Gastroesophageal sphincter (tissue), 4 donors: Measurements from ENCODE around the gene MAB21L4. TPM values are rescaled to one million over a fixed set of nuclear protein-coding genes. Genes with fewer than 3 reads are reported as not detected.
"Not testable (repeated sequence)": the region's sequence is repeated elsewhere in the genome, so short reads cannot be mapped to it uniquely, and the experiment has no call there.

Experiments used
- ATAC-seq: fragments of 150-250 bp; one replicate; pipeline ENCODE4 v1.9.1; 2016; ENCODE audit warnings: mild to moderate bottlenecking, moderate library complexity
- H3K27ac ChIP-seq, 4 donors: fragments of 200-600 bp; sonication (generic) in 3 of 4; 1 replicate in 3 of 4; 2 replicates in 1 of 4; pipeline ENCODE4 v1.5.1; 2016 to 2019
- H3K27me3 ChIP-seq: fragments of 200-600 bp; sonication (generic); one replicate; pipeline ENCODE4 v1.5.1; 2019
- H3K36me3 ChIP-seq, 2 donors: fragments of 200-600 bp; sonication (generic); one replicate each; pipeline ENCODE4 v1.5.1; 2019; ENCODE audit warnings: control low read depth in 1 of 2
- H3K4me1 ChIP-seq, 3 donors: fragments of 200-600 bp; sonication (generic); 1 replicate in 2 of 3; 2 replicates in 1 of 3; pipeline ENCODE4 v1.5.1; 2016 to 2019; ENCODE audit warnings: control low read depth in 2 of 3
- H3K4me3 ChIP-seq, 2 donors: fragments of 200-600 bp; sonication (generic); one replicate each; pipeline ENCODE4 v1.5.1; 2019; ENCODE audit warnings: mild to moderate bottlenecking in 1 of 2, moderate library complexity in 1 of 2
- H3K9me3 ChIP-seq, 3 donors: fragments of 200-600 bp; sonication (generic); one replicate each; pipeline ENCODE4 v1.5.1; 2017 to 2019; ENCODE audit warnings: control low read depth in 2 of 3
- CTCF ChIP-seq, 4 experiments: fragments of 200-600 bp in 2 of 4; fragments of 450-650 bp in 2 of 4; sonication (generic) in 1 of 4; IDR thresholded peaks; one replicate each; pipeline ENCODE4 v1.5.1; 2017 to 2019; ENCODE audit warnings: antibody characterized with exemption in 4 of 4, mild to moderate bottlenecking in 2 of 4, moderate library complexity in 2 of 4
- EP300 ChIP-seq: sonication (generic); formaldehyde crosslinking; IDR thresholded peaks from one replicate; pipeline ENCODE4 v1.6.1; 2017; ENCODE audit warnings: antibody characterized with exemption, mild to moderate bottlenecking
- POLR2A ChIP-seq, 2 donors: fragments of 450-650 bp; IDR thresholded peaks; one replicate each; pipeline ENCODE4 v1.6.1; 2017; ENCODE audit warnings: antibody characterized with exemption in 2 of 2, mild to moderate bottlenecking in 2 of 2, moderate library complexity in 1 of 2
- POLR2AphosphoS5 ChIP-seq: sonication (generic); formaldehyde crosslinking; IDR thresholded peaks from one replicate; pipeline ENCODE4 v1.6.1; 2017; ENCODE audit warnings: antibody characterized with exemption
- WGBS, 2 donors: methylation state at CpG; one replicate each; pipeline ENCODE4 v1.1.5; 2018; ENCODE audit warnings: low coverage in 1 of 2; 5-methylcytosine and 5-hydroxymethylcytosine counted together
- total RNA-seq, 4 donors: library from RNA; depleted of rRNA; stranded (reverse); fragments of >200 nt; gene quantifications; one replicate each; pipeline ENCODE4 v1.1.0, GENCODE V29; 2016

The MAB21L4 gene
- total RNA-seq, 4 donors from 2014 or later: 0.27 to 9.7 (median 0.77) TPM; not detected in 1

- no peak overlapping the region for H3K27ac ChIP-seq
- H3K4me1 ChIP-seq: no peaks in the 10 kb centered on the region
- WGBS, 2 donors: 50 to 61% methylated on average over 2 to 4 of the region's 11 CpGs
- TF ChIP-seq EP300: no peak
- no peak for TF ChIP-seq POLR2AphosphoS5
- no peak for TF ChIP-seq POLR2A (IDR thresholded peaks at IDR 0.05)
- no peak for TF ChIP-seq CTCF (IDR thresholded peaks at IDR 0.05)
- peaks cover 29% of the 10 kb centered on the region for H3K27me3 ChIP-seq
- H3K36me3 ChIP-seq: no peaks in the 10 kb centered on the region
- H3K9me3 ChIP-seq: no peaks in the 10 kb centered on the region
- ATAC-seq: no peak
- no peak overlapping the region for H3K4me3 ChIP-seq
Observed at GRCh38 chr2:240850756-240851077, 45.2 kb downstream of the MAB21L4 start.

GRCh38 chr2:240850026-240850425 is 45.9 kb downstream of the MAB21L4 start:
- Histone ChIP-seq H3K27me3 (peaks cover 26% of the 10 kb centered on the region), H3K4me1 (no peaks in the 10 kb centered on the region), H3K4me3 (no peak overlapping the region), H3K27ac (no peak overlapping the region), H3K9me3 (no peaks in the 10 kb centered on the region), H3K36me3 (no peaks in the 10 kb centered on the region)
- TF ChIP-seq POLR2A (IDR thresholded peaks at IDR 0.05) (no peak), POLR2AphosphoS5 (no peak), EP300 (no peak), CTCF (IDR thresholded peaks at IDR 0.05) (no peak)
- ATAC-seq: no peak
- no CpG with 5 or more reads among the region's 11 CpGs for WGBS, 2 donors

DNA sequence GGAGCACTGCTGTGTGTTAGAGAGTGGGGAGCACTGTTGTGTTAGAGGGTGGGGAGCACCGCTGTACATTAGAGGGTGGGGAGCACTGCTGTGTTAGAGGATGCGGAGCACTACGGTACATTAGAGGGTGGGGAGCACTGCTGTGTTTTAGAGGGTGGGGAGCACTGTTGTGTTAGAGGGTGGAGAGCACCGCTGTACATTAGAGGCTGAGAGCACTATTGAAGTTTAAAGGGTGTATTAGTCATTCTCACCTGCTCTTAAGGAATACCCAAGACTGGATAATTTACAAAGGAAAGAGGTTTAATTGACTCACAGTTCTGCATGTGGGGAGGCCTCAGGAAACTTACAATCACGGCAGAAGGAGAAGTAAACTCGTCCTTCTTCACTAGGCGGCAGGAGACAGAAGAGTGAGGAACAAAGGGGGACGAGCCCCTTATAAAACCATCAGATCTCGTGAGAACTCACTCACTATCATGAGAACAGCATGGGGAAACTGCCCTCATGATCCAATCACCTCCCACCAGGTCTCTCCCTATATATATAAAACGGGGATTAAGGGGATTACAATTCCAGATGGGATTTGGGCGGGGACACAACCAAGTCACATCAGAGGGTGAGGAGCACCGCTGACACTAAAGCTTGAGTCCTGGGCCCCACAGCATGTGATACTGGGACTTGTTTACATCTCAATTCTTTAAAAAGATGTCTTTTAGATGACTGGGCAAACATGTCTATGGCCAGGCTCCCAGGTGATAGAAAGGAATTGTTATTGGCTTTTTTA is 46.9 kb downstream of the MAB21L4 start:
- no peaks in the 10 kb centered on the region for H3K4me1 ChIP-seq
- H3K9me3 ChIP-seq: no peaks in the 10 kb centered on the region
- 62 to 66% methylated on average over 11 of the region's 12 CpGs for WGBS, 2 donors
- no peak overlapping the region for H3K4me3 ChIP-seq
- ATAC-seq: no peak
- no peak overlapping the region for H3K27ac ChIP-seq
- TF ChIP-seq EP300: no peak
- TF ChIP-seq CTCF (IDR thresholded peaks at IDR 0.05): no peak
- no peak for TF ChIP-seq POLR2AphosphoS5
- no peak for TF ChIP-seq POLR2A (IDR thresholded peaks at IDR 0.05)
- peaks cover 24% of the 10 kb centered on the region for H3K27me3 ChIP-seq
- no peaks in the 10 kb centered on the region for H3K36me3 ChIP-seq

DNA sequence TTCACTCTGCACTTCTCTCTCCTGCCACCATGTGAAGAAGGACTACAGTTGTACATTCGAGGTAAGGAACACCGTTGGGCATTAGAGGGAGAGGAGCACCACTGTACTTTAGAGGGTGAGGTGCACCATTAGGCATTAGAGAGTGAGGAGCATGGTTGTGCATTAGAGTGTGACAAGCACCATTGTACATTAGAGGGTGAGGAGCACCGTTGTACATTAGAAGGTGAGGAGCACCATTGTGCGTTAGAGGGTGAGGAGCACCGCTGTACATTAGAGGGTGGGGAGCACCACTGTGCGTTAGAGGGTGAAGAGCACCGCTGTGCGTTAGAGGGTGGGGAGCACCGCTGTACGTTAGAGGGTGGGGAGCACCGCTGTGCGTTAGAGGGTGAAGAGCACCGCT is 48.1 kb downstream of the MAB21L4 start:
- Histone ChIP-seq H3K27me3 (peaks cover 24% of the 10 kb centered on the region), H3K4me1 (no peaks in the 10 kb centered on the region), H3K4me3 (no peak overlapping the region), H3K36me3 (no peaks in the 10 kb centered on the region), H3K9me3 (no peaks in the 10 kb centered on the region), H3K27ac (no peak overlapping the region)
- no peak for TF ChIP-seq POLR2AphosphoS5
- TF ChIP-seq POLR2A (IDR thresholded peaks at IDR 0.05): no peak
- no peak for TF ChIP-seq CTCF (IDR thresholded peaks at IDR 0.05)
- no peak for TF ChIP-seq EP300
- 81 to 89% methylated on average over 5 to 10 of the region's 13 CpGs for WGBS, 2 donors
- no peak for ATAC-seq

- 73 to 90% methylated on average over 2 to 3 of the region's 5 CpGs for WGBS, 2 donors
- no peak for TF ChIP-seq POLR2A (IDR thresholded peaks at IDR 0.05)
- TF ChIP-seq CTCF (IDR thresholded peaks at IDR 0.05): no peak
- TF ChIP-seq POLR2AphosphoS5: no peak
- no peak for TF ChIP-seq EP300
- Histone ChIP-seq H3K27ac (no peak overlapping the region), H3K36me3 (no peaks in the 10 kb centered on the region), H3K4me1 (no peaks in the 10 kb centered on the region), H3K4me3 (no peak overlapping the region), H3K9me3 (no peaks in the 10 kb centered on the region), H3K27me3 (peaks cover 25% of the 10 kb centered on the region)
- no peak for ATAC-seq
Observed at GRCh38 chr2:240846873-240847595, 48.9 kb downstream of the MAB21L4 start.

DNA sequence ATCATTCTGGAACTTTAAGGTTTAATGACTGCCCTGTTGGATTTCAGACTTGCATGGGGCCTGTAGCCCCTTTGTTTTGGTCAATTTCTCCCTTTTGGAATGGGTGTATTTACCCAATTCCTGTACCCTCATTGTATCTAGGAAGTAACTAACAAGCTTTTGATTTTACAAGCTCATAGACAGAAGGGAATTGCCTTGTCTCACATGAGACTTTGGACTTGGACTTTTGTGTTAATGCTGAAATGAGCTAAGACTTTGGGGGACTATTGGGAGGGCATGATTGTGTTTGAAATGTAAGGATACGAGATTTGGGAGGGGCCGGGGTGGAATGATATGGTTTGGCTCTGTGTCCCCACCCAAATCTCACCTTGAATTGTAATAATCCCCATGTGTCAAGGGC is 49.6 kb downstream of the MAB21L4 start:
- 58 to 67% methylated on average over 2 of the region's 2 CpGs for WGBS, 2 donors
- H3K27me3 ChIP-seq: peaks cover 25% of the 10 kb centered on the region
- not testable (repeated sequence) for H3K36me3 ChIP-seq, ATAC-seq, H3K9me3 ChIP-seq, H3K4me3 ChIP-seq, H3K27ac ChIP-seq, H3K4me1 ChIP-seq
